K562 (cell line): ENCODE data around the gene ACTR3C. TPM values are rescaled to one million over a fixed set of nuclear protein-coding genes. Genes with fewer than 3 reads are reported as not detected.

Experiments used
- CCNT2 ChIP-seq: IDR thresholded peaks from 2 replicates; pipeline ENCODE4 v1.6.1; 2011; ENCODE audit warnings: borderline replicate concordance, low read depth, mild to moderate bottlenecking, moderate library complexity, mixed read lengths, low read length; ENCODE audit not compliant: insufficient read length; ENCODE audit errors: extremely low read depth
- DMBX1 ChIP-seq: fragments of 250-450 bp; sonication (Bioruptor Pico); IDR thresholded peaks from 2 replicates; pipeline ENCODE4 v1.8.0; 2022; ENCODE audit warnings: inconsistent platforms, mild to moderate bottlenecking, moderate library complexity, borderline replicate concordance
- ETS2 ChIP-seq: IDR thresholded peaks from 2 replicates; pipeline ENCODE4 v1.6.1; 2016; ENCODE audit warnings: borderline replicate concordance, missing genetic modification characterization, mild to moderate bottlenecking, moderate library complexity, missing compliant biosample characterization; ENCODE audit not compliant: poor library complexity, severe bottlenecking
- GABPB2 ChIP-seq: fragments of 250-450 bp; sonication (Bioruptor Pico); conservative IDR thresholded peaks from 2 replicates; pipeline ENCODE4 v1.5.1; 2021; ENCODE audit warnings: mild to moderate bottlenecking
- GTF2B ChIP-seq: IDR thresholded peaks from 2 replicates; pipeline ENCODE4 v1.6.1; 2011; ENCODE audit not compliant: insufficient read length; ENCODE audit errors: extremely low read depth
- HDAC2 ChIP-seq: fragments of 450-650 bp; IDR thresholded peaks from 2 replicates; pipeline ENCODE4 v1.6.1; 2016; ENCODE audit warnings: mild to moderate bottlenecking
- HMGN3 ChIP-seq: IDR thresholded peaks from 2 replicates; pipeline ENCODE4 v1.6.1; 2011; ENCODE audit warnings: borderline replicate concordance, low read depth, mild to moderate bottlenecking, mixed read lengths, low read length; ENCODE audit not compliant: insufficient read length; ENCODE audit errors: extremely low read depth
- MTA2 ChIP-seq: fragments of 450-650 bp; IDR thresholded peaks from 2 replicates; pipeline ENCODE4 v1.6.1; 2016; ENCODE audit warnings: low read depth
- NFIX ChIP-seq: fragments of 250-450 bp; sonication (Bioruptor Pico); IDR thresholded peaks from 2 replicates; pipeline ENCODE4 v1.4.0; 2020; ENCODE audit warnings: low read depth, mild to moderate bottlenecking, moderate library complexity
- NFYB ChIP-seq: IDR thresholded peaks from 2 replicates; pipeline ENCODE4 v1.6.1; 2011; ENCODE audit warnings: mild to moderate bottlenecking, moderate library complexity; ENCODE audit not compliant: insufficient read length; ENCODE audit errors: extremely low read depth
- PHF21A ChIP-seq: fragments of 450-650 bp; IDR thresholded peaks from 2 replicates; pipeline ENCODE4 v1.6.1; 2017; ENCODE audit warnings: low read depth, borderline replicate concordance
- RBM17 ChIP-seq: fragments of 200-400 bp; formaldehyde crosslinking; IDR thresholded peaks from 2 replicates; pipeline ENCODE4 v1.6.1; 2017; ENCODE audit warnings: low read depth, mild to moderate bottlenecking, low read length, borderline replicate concordance
- SAP30 ChIP-seq: fragments of 200-600 bp; sonication (generic); IDR thresholded peaks from 2 replicates; pipeline ENCODE4 v1.6.1; 2012; ENCODE audit warnings: borderline replicate concordance, low read depth, mild to moderate bottlenecking, moderate library complexity, low read length, control low read depth, inconsistent platforms; ENCODE audit not compliant: insufficient read depth, poor library complexity, severe bottlenecking
- SIN3A ChIP-seq, 2 experiments: fragments of 150-350 bp in 1 of 2; IDR thresholded peaks; 2 replicates each; pipeline ENCODE4 v1.6.1; 2011 to 2016; ENCODE audit warnings: borderline replicate concordance in 2 of 2, low read depth in 2 of 2, low read length in 2 of 2, mild to moderate bottlenecking in 2 of 2, moderate library complexity in 2 of 2; ENCODE audit not compliant: control insufficient read depth in 1 of 2
- SMARCB1 ChIP-seq: IDR thresholded peaks from 2 replicates; pipeline ENCODE4 v1.6.1; 2011; ENCODE audit warnings: improper control_type of control experiment, low read depth; ENCODE audit not compliant: insufficient read length
- THAP7 ChIP-seq: fragments of 250-450 bp; sonication (Bioruptor Pico); IDR thresholded peaks from 2 replicates; pipeline ENCODE4 v1.5.0; 2021
- ZC3H4 ChIP-seq: sonication (generic); formaldehyde crosslinking; IDR thresholded peaks from 2 replicates; pipeline ENCODE4 v1.9.0; 2021; ENCODE audit warnings: missing genetic modification reagents, borderline replicate concordance
- ZFP1 ChIP-seq: fragments of 450-650 bp; formaldehyde crosslinking; IDR thresholded peaks from 2 replicates; pipeline ENCODE4 v1.4.0; 2020; ENCODE audit warnings: mild to moderate bottlenecking, mixed read lengths
- ZHX1 ChIP-seq: fragments of 150-350 bp; conservative IDR thresholded peaks from 2 replicates; pipeline ENCODE4 v1.6.1; 2014; ENCODE audit warnings: low read length
- ZNF197 ChIP-seq: fragments of 200-800 bp; sonication (Bioruptor generic); IDR thresholded peaks from 2 replicates; pipeline ENCODE4 v1.6.1; 2016; ENCODE audit warnings: low read depth, missing genetic modification characterization, missing compliant biosample characterization
- ZNF274 ChIP-seq: IDR thresholded peaks from 2 replicates; pipeline ENCODE4 v1.6.1; 2011; ENCODE audit warnings: low read depth, mild to moderate bottlenecking, low read length, moderate library complexity, borderline replicate concordance
- polyA plus RNA-seq, 8 experiments: library from polyadenylated mRNA; depleted of rRNA in 4 of 8; stranded (reverse) in 5 of 8; unstranded in 3 of 8; fragments of >200 nt; fragmentation: Nextera tagmentation in 2 of 8; fragmentation: Illumina TruSeq in 1 of 8; extraction: Ambion mirVana in 2 of 8; extraction: Trizol in 1 of 8; gene quantifications; 2 replicates each; pipeline versions ENCODE4 v1.2.1 to v1.2.3, GENCODE V29; 2011 to 2014; ENCODE audit warnings: inconsistent platforms in 1 of 8, missing spikeins in 1 of 8
- total RNA-seq, 7 experiments: library from RNA; depleted of rRNA in 6 of 7; stranded (reverse); fragments of >200 nt in 6 of 7; fragmentation: Illumina TruSeq in 2 of 7; extraction: Trizol in 2 of 7; gene quantifications; 2 replicates each; pipeline versions ENCODE4 v1.2.1 to v1.2.3, GENCODE V29; 2011 to 2021; ENCODE audit warnings: low replicate concordance in 1 of 7

Gene ACTR3C
- total and polyA plus RNA-seq, 9 of the 15 experiments (the other 6 are each of a cell fraction or from before 2014, with no cell fraction given) = 9.0 to 35.4 (median 13.3) TPM

GRCh38 chr7:150372271-150373048, 49.1 kb upstream of the ACTR3C start (continued):
- TF ChIP-seq ZC3H4 (CRISPR knock-in tag) = peak; percentile 82; the same call in 1 of the 2 replicates
- TF ChIP-seq RBM17 = no peak
- TF ChIP-seq MTA2 = no peak
- TF ChIP-seq ZNF274 = no peak
- no peak for TF ChIP-seq HMGN3
- TF ChIP-seq SAP30 = no peak
- no peak for TF ChIP-seq ZNF197 (CRISPR knock-in tag)
- no peak for TF ChIP-seq NFYB
- no peak for TF ChIP-seq HDAC2
- TF ChIP-seq GTF2B = no peak
- no peak for TF ChIP-seq DMBX1 (CRISPR knock-in tag)
- no peak for TF ChIP-seq SMARCB1
- TF ChIP-seq NFIX (CRISPR knock-in tag) = no peak
- TF ChIP-seq GABPB2 (CRISPR knock-in tag) = no peak
- 0 out of 2 replicates have a peak, but pooled peaks have one; percentile 36 for TF ChIP-seq ZHX1
- TF ChIP-seq CCNT2 = peak; percentile 20
- TF ChIP-seq THAP7 = no peak
- TF ChIP-seq SIN3A (IDR thresholded peaks at IDR 0.05; ENCODE audit: borderline replicate concordance in 2 of 2, control insufficient read depth in 1 of 2, low read depth in 2 of 2, low read length in 2 of 2) = no peak
- TF ChIP-seq PHF21A = no peak
- TF ChIP-seq ETS2 (tag) = no peak
- TF ChIP-seq ZFP1 (CRISPR knock-in tag) = no peak
